ENCODE measurements around the gene CSNK1G1.

GRCh38 chr15:64149893-64150578, 205.9 kb downstream of the CSNK1G1 start:
- TF ChIP-seq CTCF (conservative IDR thresholded peaks at IDR 0.05) (no peak), EZH2 (IDR thresholded peaks at IDR 0.05; ENCODE audit: low read depth) (no peak)
